Peyer's patch (tissue), 4 donors: ENCODE measurements around the gene SMURF2. TPM values are rescaled to one million over a fixed set of nuclear protein-coding genes. Genes with fewer than 3 reads are reported as not detected.

Experiments used
- DNase-seq, 3 donors: peaks; one replicate each; pipeline ENCODE4 v3.0.0-alpha.2; 2017 to 2019
- H3K27ac ChIP-seq, 4 donors: fragments of 200-600 bp; sonication (generic); one replicate each; pipeline ENCODE4 v1.5.1; 2016 to 2019
- H3K27me3 ChIP-seq, 2 donors: fragments of 200-600 bp; sonication (generic); one replicate each; pipeline ENCODE4 v1.5.1; 2019
- H3K36me3 ChIP-seq, 3 donors: fragments of 200-600 bp; sonication (generic); one replicate each; pipeline ENCODE4 v1.5.1; 2016 to 2019
- H3K4me1 ChIP-seq, 4 donors: fragments of 200-600 bp; sonication (generic); one replicate each; pipeline ENCODE4 v1.5.1; 2016 to 2019
- H3K4me3 ChIP-seq, 4 donors: fragments of 200-600 bp; sonication (generic); 1 replicate in 3 of 4; 2 replicates in 1 of 4; pipeline ENCODE4 v1.5.1; 2016 to 2019; ENCODE audit warnings: mild to moderate bottlenecking in 1 of 4
- H3K9me3 ChIP-seq, 4 donors: fragments of 200-600 bp; sonication (generic); one replicate each; pipeline ENCODE4 v1.5.1; 2016 to 2019; ENCODE audit warnings: mild to moderate bottlenecking in 1 of 4
- CTCF ChIP-seq, 6 experiments: fragments of 450-650 bp in 4 of 6; fragments of 200-600 bp in 2 of 6; sonication (generic) in 1 of 6; IDR thresholded peaks; one replicate each; pipeline ENCODE4 v1.5.1; 2017 to 2019; ENCODE audit warnings: antibody characterized with exemption in 6 of 6, mild to moderate bottlenecking in 3 of 6, moderate library complexity in 1 of 6
- POLR2A ChIP-seq, 2 donors: fragments of 450-650 bp; IDR thresholded peaks; one replicate each; pipeline ENCODE4 v1.5.1; 2017; ENCODE audit warnings: antibody characterized with exemption in 2 of 2, mild to moderate bottlenecking in 2 of 2, moderate library complexity in 2 of 2
- total RNA-seq, 4 donors: library from RNA; depleted of rRNA; stranded (reverse); fragments of >200 nt; gene quantifications; one replicate each; pipeline ENCODE4 v1.1.0, GENCODE V29; 2016

Gene SMURF2
- total RNA-seq = 10 to 100 TPM; 34.3 to 41.6 (median 37.5) TPM

GRCh38 chr17:64661976-64662773, at the start of gene SMURF2:
SMURF2 (minus strand) TSS chr17:64662307; CDS start chr17:64661880, 427 bp downstream.
- Histone ChIP-seq H3K36me3 (no peaks in the 10 kb centered on the region), H3K4me1 (no peaks in the 10 kb centered on the region), H3K27ac (peak within 1 kb of the TSS; percentile 94 to 99 (median 97)), H3K27me3 (no peaks in the 10 kb centered on the region), H3K4me3 (peak within 1 kb of the TSS; percentile 86 to 100 (median 93)), H3K9me3 (no peaks in the 10 kb centered on the region)
- DNase-seq = peak; percentile 86 to 93 (median 91)
- peak in 1 of 6 experiments; percentile 3 for TF ChIP-seq CTCF (IDR thresholded peaks at IDR 0.05)
- peak; percentile 87 to 95 for TF ChIP-seq POLR2A (IDR thresholded peaks at IDR 0.05)

DNA sequence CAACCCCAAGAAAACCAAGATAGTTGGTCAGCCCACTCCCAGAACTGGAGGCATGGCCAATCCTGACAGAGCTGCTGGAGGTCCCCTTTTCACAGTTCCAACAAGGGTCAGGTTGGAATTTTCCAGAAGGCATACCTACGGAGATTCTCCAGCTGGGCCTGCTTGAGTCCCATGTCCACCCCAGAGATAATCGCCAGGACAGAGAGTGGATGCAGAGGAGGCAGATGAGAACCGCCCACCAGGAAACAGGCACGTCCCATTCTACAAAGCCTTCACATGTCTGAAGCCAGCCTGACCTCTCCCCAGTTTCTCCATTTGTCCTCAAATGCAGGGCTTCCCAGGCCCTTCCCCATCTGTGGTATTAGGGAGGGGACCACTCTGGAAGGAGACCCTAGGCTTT, 47.4 kb upstream of the SMURF2 start:
- H3K27me3 ChIP-seq = no peaks in the 10 kb centered on the region
- H3K27ac ChIP-seq = peak overlapping the region; percentile 62 to 93 (median 77)
- H3K4me1 ChIP-seq = peaks cover 0 to 65% (median 10%) of the 10 kb centered on the region in 4 donors
- H3K4me3 ChIP-seq = no peak overlapping the region
- H3K36me3 ChIP-seq = no peaks in the 10 kb centered on the region
- DNase-seq = no peak
- no peaks in the 10 kb centered on the region for H3K9me3 ChIP-seq
- TF ChIP-seq CTCF (IDR thresholded peaks at IDR 0.05) (no peak), POLR2A (IDR thresholded peaks at IDR 0.05) (no peak)

- H3K4me1 ChIP-seq = peaks cover 0 to 56% (median 4%) of the 10 kb centered on the region in 4 donors
- H3K9me3 ChIP-seq = no peaks in the 10 kb centered on the region
- peak; percentile 52 to 95 (median 91) for DNase-seq
- H3K27ac ChIP-seq = peak overlapping the region; percentile 1 to 93 (median 77)
- no peaks in the 10 kb centered on the region for H3K27me3 ChIP-seq
- H3K36me3 ChIP-seq = no peaks in the 10 kb centered on the region
- TF ChIP-seq POLR2A (IDR thresholded peaks at IDR 0.05) (no peak), CTCF (IDR thresholded peaks at IDR 0.05) (no peak)
- no peak overlapping the region for H3K4me3 ChIP-seq
These were observed 45.0 kb upstream of the SMURF2 start for GRCh38 chr17:64707050-64707591.

- TF ChIP-seq CTCF (IDR thresholded peaks at IDR 0.05) = no peak
- TF ChIP-seq POLR2A (IDR thresholded peaks at IDR 0.05) = peak in 1 of 2 donors; percentile 20
- peak in 2 of 3 donors; percentile 66 to 69 for DNase-seq
- H3K4me1 ChIP-seq = peaks cover 0 to 56% (median 4%) of the 10 kb centered on the region in 4 donors
These were observed 44.3 kb upstream of the SMURF2 start for GRCh38 chr17:64706224-64707049.

DNA sequence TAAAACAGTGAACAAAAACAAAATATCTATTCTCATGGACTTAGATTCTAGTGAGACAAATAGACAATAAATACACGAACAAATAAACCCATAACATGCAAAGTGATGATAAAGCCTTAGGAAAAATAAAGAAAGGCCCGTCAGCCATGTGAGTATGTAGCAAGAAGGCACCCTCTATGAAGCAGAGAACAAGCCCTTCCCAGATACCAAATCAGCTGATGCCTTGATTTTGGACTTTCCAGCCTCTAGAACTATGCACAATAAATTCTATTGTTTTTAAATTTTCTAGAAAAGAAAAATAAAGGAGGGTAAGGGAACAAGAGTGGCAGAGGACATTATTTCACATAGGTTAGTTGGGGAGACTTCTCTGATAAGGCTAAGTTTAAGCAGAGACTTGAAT, 40.7 kb upstream of the SMURF2 start:
- DNase-seq = no peak
- Histone ChIP-seq H3K4me1 (peaks cover 0 to 28% (median 0%) of the 10 kb centered on the region in 4 donors), H3K4me3 (no peak overlapping the region), H3K27ac (no peak overlapping the region), H3K27me3 (no peaks in the 10 kb centered on the region), H3K36me3 (no peaks in the 10 kb centered on the region), H3K9me3 (no peaks in the 10 kb centered on the region)
- no peak for TF ChIP-seq POLR2A (IDR thresholded peaks at IDR 0.05)
- no peak for TF ChIP-seq CTCF (IDR thresholded peaks at IDR 0.05)

More at GRCh38 chr17:64706224-64707049, 44.3 kb upstream of the SMURF2 start:
- peak overlapping the region in 3 of 4 donors; percentile 69 to 93 (median 85) for H3K27ac ChIP-seq
- no peaks in the 10 kb centered on the region for H3K27me3 ChIP-seq
- H3K36me3 ChIP-seq = no peaks in the 10 kb centered on the region
- no peaks in the 10 kb centered on the region for H3K9me3 ChIP-seq
- H3K4me3 ChIP-seq = peak overlapping the region in 2 of 4 donors; percentile 16 to 21
